Measurements from ENCODE around the gene APRT.

APRT gene

GRCh38 chr16:88771294-88771772 is 40.4 kb downstream of the APRT start:
- no peak for ATAC-seq

- ATAC-seq, result peak; percentile 36 to 49
Measured at GRCh38 chr16:88770461-88771293, 41.1 kb downstream of the APRT start.

- peak; percentile 45 to 54 for ATAC-seq
Measured at GRCh38 chr16:88769617-88770460, 41.9 kb downstream of the APRT start.

- no peak for ATAC-seq
Measured at GRCh38 chr16:88768071-88768783, 43.5 kb downstream of the APRT start.

- ATAC-seq, result no peak
Measured at GRCh38 chr16:88767546-88768070, 44.1 kb downstream of the APRT start.

- ATAC-seq, result no peak
Measured at GRCh38 chr16:88766975-88767374, 44.8 kb downstream of the APRT start.

- ATAC-seq, result no peak
Measured at GRCh38 chr16:88764913-88765349, 46.8 kb downstream of the APRT start.

GRCh38 chr16:88764080-88764479 is 47.6 kb downstream of the APRT start:
- ATAC-seq, result no peak

GRCh38 chr16:88763502-88764053 is 48.1 kb downstream of the APRT start:
- no peak for ATAC-seq

GRCh38 chr16:88762941-88763340 is 48.8 kb downstream of the APRT start:
- ATAC-seq, result no peak

- no peak for ATAC-seq
Measured at GRCh38 chr16:88762258-88762870, 49.4 kb downstream of the APRT start.

GRCh38 chr16:88761830-88762229 is 49.9 kb downstream of the APRT start:
- ATAC-seq, result no peak

GRCh38 chr16:88761143-88761534 is 50.6 kb downstream of the APRT start:
- ATAC-seq, result no peak

GRCh38 chr16:88760424-88761142 is 51.1 kb downstream of the APRT start:
- no peak for ATAC-seq

- ATAC-seq, result no peak
Measured at GRCh38 chr16:88759976-88760350, 51.8 kb downstream of the APRT start.
